Activated naive CD4-positive, alpha-beta T cell treated with anti-CD3 and anti-CD28 coated beads, Interleukin-2, amount 50 U/mL, for 16 hours (primary cell): ENCODE results near the gene ATF3.

ENCODE experiments used
- DNase-seq: peaks from one replicate; pipeline ENCODE4 v3.0.0-alpha.2; 2020

Gene ATF3

DNA sequence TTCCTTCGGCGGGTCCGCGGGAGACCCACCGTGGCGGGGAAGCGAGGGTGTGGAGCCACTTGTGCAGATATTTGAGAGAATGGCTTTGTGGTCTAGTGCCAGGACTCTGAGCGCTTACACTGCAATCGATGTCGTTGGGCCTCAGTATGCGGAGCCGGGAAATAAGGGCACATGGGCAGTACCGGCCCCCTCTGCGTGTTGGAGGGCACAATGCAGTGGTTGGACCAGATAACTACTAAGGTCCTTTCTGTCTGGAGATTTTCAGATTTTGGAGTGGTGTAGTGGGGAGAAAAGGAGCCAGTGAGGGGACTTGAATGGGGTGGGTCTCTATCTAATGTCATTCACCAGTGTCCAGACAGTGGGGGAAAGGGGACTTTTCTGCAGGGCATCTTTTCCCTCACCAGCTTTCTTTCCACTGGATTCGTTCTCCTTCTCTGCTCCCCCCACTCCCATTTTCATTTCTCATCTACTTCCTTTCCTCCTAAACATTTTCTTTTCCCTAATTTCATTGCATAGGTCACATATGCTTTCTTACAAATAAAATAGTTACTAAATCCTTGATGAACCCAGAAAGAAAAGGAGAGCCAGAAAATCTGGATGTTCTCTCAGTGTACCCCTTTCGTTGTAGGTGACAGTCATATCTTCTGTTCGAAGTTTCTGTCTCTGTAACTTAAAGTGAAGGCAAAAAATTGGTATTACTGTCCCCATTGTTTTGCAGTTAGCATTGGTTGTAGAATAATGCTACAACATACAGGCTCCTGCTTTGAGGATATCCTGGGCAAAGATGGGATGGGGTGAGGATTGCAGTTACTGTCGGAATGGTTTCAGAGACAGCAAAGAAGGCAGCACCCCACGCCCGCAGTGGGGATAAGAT is 1.4 kb downstream of the ATF3 start:
- no peak for DNase-seq

- no peak for DNase-seq
Measured at GRCh38 chr1:212610575-212610967, 2.0 kb downstream of the ATF3 start.

DNA sequence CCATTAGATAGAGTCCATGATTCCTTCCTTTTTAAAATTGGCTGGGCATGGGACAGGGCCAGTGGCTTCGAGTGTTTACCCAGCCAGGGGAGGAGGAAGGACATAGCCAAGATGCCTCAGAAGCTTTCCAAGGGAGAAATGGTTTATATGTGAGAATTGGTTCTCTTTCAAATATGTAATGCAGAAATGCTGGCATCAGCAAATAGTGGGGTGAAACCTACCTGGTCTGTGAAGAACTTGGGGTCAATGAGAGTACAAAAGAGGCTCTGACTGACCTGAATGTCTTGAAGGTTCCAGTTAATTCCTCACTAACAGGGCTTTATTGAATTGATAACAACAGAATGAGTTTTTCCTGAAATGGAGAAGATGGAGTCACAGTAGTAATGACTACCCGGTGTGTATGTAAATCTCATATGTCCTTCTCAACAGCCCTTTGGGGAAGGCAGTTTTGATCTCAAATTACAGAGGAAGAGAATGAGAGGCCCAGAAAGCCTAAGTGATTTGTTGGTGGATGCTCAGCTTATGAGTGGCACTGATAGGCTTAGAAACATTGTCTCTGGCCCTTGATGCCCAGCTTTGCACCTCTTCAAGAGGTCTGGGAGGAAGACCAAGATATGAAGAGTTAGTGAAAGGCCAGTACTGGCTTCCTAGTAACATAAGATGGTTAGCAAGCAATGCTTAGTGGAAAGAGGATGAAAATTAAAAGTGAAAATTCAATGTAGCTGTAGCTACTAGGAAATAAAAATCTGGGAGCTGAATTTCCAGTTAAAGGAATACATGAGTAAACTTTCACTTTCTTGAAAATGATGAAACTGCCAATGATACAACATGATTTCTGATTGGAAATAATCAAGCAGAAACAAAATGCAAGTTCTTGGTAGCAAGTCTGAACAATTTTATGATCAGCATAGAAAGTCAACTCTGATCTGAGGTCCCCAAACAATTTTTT is 2.7 kb downstream of the ATF3 start:
- no peak for DNase-seq

- no peak for DNase-seq
Measured at GRCh38 chr1:212612041-212612961, 3.7 kb downstream of the ATF3 start.

DNA sequence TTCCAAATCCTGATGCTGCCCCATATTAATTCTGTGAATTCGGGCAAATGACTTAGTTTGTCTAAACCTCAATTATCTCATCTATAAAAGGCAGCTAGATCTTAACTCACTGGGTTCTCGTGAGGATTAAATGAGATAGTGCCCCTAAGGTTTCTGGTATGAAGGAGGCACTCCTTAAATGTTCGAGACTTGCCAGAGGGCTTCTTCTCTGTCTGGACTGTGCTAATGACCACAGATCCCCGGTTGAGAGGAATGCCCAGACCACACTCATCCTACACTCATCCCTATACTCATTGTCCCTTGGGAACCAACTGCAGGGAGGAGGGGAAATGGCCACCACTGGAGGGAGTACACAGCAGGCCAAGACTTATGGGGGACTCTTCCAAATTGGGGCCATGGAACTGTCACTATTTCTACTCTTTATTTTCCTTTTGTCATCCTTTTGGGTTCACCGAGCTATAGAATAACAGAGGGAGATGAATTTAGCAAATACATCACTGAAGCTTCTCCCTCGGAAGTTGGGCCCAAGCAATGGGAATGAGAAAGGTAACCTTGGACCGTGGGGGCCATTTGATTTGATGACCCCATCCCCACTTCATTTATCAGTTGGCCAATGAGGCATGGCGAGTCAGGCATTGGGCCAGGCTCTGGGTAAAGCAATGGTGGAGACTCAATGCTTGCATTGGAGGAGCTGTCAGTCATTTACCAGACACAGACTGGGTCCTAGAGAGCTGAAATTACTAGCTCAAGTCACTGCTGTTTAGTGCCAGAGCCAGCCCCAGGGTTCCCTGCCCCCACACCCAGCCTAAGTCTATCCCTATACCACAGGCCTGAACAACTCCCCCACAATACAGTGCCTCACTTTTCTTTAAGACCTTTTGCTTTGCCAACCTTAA is 5.1 kb downstream of the ATF3 start:
- no peak for DNase-seq

GRCh38 chr1:212614453-212615200 is 6.1 kb downstream of the ATF3 start:
- no peak for DNase-seq

GRCh38 chr1:212615201-212615470 is 6.6 kb downstream of the ATF3 start:
- DNase-seq, result no peak

- DNase-seq, result no peak
Measured at GRCh38 chr1:212618466-212619210, 10.1 kb downstream of the ATF3 start.

DNA sequence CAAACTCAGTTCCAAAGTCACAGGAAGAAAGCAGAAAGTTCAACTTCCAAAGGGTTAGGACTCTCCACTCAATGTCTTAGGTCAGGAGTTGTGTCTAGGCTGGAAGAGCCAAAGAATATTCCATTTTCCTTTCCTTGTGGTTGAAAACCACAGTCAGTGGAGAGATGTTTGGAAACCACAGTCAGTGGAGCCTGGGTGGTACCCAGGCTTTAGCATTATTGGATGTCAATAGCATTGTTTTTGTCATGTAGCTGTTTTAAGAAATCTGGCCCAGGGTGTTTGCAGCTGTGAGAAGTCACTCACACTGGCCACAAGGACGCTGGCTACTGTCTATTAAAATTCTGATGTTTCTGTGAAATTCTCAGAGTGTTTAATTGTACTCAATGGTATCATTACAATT is 11.7 kb downstream of the ATF3 start:
- no peak for DNase-seq

GRCh38 chr1:212621043-212621948 is 12.7 kb downstream of the ATF3 start:
- no peak for DNase-seq

DNA sequence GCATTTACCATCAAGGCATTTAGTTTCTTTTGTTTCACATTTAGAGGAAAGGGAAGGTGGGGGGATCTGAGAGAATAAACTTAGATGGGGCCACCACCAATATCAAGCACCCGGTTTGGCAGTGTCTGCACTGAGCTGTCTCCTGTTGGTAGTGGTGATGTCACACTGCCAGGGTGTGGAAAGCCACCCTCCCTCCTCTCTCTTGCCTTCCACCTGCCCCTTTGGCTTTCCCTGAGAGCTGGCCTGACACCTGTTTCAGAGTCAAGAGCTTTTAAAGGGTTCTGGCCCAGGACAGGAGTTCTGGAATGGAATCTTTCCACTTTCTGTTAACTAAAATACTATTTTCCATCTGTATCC is 13.4 kb downstream of the ATF3 start:
- DNase-seq, result no peak

GRCh38 chr1:212622467-212622866 is 13.9 kb downstream of the ATF3 start:
- no peak for DNase-seq

DNA sequence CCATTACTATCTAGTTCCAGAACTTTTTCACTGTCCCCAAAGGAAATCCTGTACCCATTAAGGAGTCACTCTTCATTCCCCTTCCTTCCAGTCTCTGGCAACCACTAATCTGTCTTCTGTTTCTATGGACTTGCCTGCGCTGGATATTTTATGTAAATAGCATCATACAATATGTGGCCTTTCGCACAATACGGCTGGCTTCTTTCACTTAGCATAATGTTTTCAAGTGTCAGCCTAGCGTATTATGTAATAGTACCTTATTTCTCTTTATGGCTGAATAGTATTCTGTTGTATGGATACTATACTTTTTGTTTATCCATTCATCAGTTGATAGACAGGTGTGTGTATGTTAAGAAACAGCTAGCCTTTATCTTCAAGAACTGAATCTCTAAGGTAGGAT is 14.3 kb downstream of the ATF3 start:
- DNase-seq, result no peak

- no peak for DNase-seq
Measured at GRCh38 chr1:212623603-212624002, 15.0 kb downstream of the ATF3 start.

GRCh38 chr1:212624976-212625501 is 16.5 kb downstream of the ATF3 start:
- no peak for DNase-seq

DNA sequence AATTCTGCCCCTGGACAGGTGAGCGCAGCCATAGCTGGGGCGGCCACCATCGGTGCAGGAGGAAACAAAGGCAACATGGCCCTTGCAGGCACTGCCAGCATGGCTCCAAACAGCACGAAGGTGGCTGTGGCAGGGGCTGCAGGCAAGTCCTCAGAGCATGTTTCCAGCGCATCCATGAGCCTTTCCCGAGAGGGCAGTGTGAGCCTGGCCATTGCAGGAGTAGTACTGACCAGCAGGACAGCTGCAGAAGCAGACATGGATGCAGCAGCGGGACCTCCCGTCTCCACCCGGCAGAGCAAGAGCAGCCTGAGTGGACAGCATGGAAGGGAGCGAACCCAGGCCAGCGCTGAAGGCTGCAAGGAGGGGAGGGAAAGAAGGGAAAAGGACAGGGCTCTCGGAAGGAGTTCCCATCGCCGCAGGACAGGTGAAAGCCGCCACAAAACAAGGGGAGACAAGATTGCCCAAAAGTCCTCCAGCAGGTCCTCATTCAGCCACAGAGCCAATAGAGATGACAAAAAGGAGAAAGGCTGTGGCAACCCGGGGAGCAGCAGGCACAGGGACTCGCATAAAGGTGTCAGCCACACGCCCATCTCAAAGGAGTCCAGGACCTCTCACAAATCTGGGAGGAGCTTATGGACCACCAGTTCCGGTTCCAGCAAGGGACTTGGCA is 17.4 kb downstream of the ATF3 start:
- DNase-seq, result no peak

DNA sequence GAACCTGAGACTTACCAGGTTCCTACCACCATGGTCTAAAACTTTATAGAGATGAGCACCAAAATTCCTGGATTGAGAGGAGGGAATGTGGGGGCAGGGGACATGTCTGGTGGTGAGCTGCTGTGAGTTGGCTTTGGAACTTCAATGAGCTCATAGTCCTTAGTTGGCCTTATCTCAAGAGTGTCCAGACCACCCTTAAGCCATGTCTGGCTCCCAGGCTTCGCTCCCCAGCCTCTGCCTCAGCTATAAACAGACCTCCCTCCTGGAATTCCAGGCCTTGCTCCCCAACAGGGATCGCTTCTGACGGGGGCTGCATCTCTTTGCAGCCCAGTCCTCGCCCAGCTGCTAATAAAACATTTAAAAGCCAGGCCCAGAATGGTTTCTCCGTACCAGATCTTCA is 19.5 kb downstream of the ATF3 start:
- no peak for DNase-seq

- no peak for DNase-seq
Measured at GRCh38 chr1:212628813-212629415, 20.4 kb downstream of the ATF3 start.
